Measurements from ENCODE around the gene ACSBG1.

ACSBG1 gene

DNA sequence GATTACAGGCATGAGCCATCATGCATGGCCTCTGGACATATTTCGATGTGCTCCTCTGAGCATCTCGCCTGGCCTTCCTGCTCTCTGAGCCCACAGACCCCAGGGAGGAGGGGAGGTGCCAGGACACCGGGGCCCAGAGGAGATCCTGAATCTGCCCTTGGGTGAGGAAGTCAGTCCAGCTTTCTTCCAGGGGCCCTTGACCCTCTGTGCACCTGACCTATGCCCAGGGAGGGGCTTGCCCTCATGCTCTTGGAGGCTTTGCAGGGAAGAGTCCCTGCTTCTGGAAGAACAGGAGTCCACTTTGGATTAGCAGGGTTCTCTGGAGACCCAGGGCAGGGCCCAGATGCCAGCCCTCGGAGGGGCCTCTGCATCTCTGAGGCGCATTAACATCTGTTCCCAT, 1.4 kb downstream of the ACSBG1 start:
- Histone ChIP-seq H3K9ac (ENCODE audit: low read depth, low read length, poor library complexity) (no peak overlapping the region), H3K14ac (ENCODE audit: low read length) (no peak overlapping the region)
- no CpG with 5 or more reads among the region's 5 CpGs for WGBS, 2 donors (ENCODE audit: extremely low coverage in 2 of 2, insufficient read length in 2 of 2, insufficient replicate concordance in 1 of 2)

DNA sequence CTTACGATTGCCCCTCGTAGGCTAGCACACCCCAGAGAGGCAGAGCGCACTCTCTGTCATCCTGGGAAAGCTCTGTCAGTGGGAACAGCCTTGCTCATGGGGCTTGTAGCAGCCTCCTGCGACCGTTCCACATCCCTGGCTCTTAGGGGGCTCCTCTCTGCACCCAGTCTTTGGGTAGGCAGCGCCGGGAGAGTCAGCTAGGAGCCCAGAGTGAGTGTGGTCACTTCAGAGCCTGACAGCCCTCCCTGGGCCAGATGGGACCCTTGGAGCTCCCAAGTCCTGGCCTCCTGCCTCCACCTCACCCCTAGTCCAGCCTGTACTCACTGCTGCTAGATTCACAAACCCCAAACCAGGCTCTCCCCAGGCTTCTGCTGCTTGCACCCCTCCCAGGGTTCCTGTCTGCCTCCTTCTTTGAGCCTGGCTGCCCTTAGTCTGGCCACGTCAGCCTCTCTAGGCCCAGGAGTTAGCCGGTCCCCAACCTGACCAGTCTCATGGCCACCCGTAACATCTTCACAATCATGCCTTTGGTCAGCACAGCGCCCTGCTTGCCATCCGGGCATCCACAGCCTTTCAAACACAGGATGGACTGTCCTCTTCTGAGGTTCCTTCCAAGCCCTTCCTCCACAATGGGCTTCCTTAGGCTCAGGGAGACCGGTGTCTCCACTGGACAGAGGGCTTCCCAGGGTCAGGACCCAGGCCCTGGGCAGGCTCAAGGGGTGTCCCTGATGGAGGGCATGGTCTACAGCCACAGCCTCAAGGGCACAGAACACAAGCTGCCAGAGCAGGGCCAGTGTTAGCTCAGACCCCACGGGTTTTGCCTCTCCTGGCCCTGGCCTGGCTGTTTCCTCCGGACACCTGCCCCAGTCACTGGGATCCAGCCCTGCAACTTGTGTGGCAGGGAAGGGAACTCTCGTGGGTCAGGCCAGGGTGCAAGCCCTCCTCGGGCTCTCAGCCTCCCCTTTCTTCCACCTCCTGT, 4.6 kb downstream of the ACSBG1 start:
- peak overlapping the region; percentile 35 for H2BK12ac ChIP-seq (ENCODE audit: low read length)
- no peak for DNase-seq (ENCODE audit: low spot score)
- H3K4me1 ChIP-seq (ENCODE audit: control insufficient read depth in 2 of 2, insufficient read depth in 1 of 2, low read depth in 1 of 2, low read length in 2 of 2): peaks cover 2 to 5% of the 10 kb centered on the region in 2 donors
- H2BK15ac ChIP-seq (ENCODE audit: low read length): peak overlapping the region; percentile 63
- H4K8ac ChIP-seq (ENCODE audit: low read depth, low read length): peak overlapping the region; percentile 74
- H3K4me3 ChIP-seq (ENCODE audit: low read length in 2 of 2): no peak overlapping the region
- no peaks in the 10 kb centered on the region for H3K79me1 ChIP-seq (ENCODE audit: low read depth, low read length)
- H4K91ac ChIP-seq (ENCODE audit: low read depth, low read length, poor library complexity): no peak overlapping the region
- H2BK5ac ChIP-seq (ENCODE audit: low read length): no peak overlapping the region
- H3K27ac ChIP-seq (replicated peaks; ENCODE audit: low read length): no peak overlapping the region
- peak overlapping the region; percentile 37 for H3K23ac ChIP-seq (ENCODE audit: low read depth, low read length, poor library complexity)
- H3K27me3 ChIP-seq (ENCODE audit: control insufficient read depth in 3 of 3, insufficient read depth in 3 of 3, low read depth in 1 of 3, low read length in 3 of 3): no peaks in the 10 kb centered on the region
- H3K14ac ChIP-seq (ENCODE audit: low read length): no peak overlapping the region
- no peaks in the 10 kb centered on the region for H3K36me3 ChIP-seq (replicated peaks in 1 of 2; ENCODE audit: control insufficient read depth in 2 of 2, insufficient read depth in 2 of 2, low read length in 2 of 2)
- peak overlapping the region; percentile 39 for H3K18ac ChIP-seq (ENCODE audit: low read length)
- H3K9ac ChIP-seq (ENCODE audit: low read depth, low read length, poor library complexity): no peak overlapping the region
- no peak overlapping the region for H2BK120ac ChIP-seq (ENCODE audit: low read depth, low read length)
- H2AFZ ChIP-seq (ENCODE audit: low read length): no peak overlapping the region
- H2AK5ac ChIP-seq (ENCODE audit: low read depth, low read length): no peak overlapping the region
- peak overlapping the region; percentile 26 for H3K4ac ChIP-seq (ENCODE audit: low read length)
- no CpG with 5 or more reads among the region's 17 CpGs for WGBS, 2 donors (ENCODE audit: extremely low coverage in 2 of 2, insufficient read length in 2 of 2, insufficient replicate concordance in 1 of 2)
- H3K9me3 ChIP-seq (replicated peaks in 1 of 2; ENCODE audit: control insufficient read depth in 2 of 2, insufficient read depth in 1 of 2, low read depth in 1 of 2, low read length in 2 of 2): peaks cover 0 to 3% of the 10 kb centered on the region in 2 donors
- no peak overlapping the region for H3K4me2 ChIP-seq (ENCODE audit: insufficient read depth, low read length, poor library complexity, severe bottlenecking)

More for the DNA sequence above, 1.4 kb downstream of the ACSBG1 start:
- H2BK120ac ChIP-seq (ENCODE audit: low read depth, low read length): no peak overlapping the region
- no peak for DNase-seq (ENCODE audit: low spot score)
- H3K4ac ChIP-seq (ENCODE audit: low read length): no peak overlapping the region
- no peak overlapping the region for H3K23ac ChIP-seq (ENCODE audit: low read depth, low read length, poor library complexity)
- H3K4me2 ChIP-seq (ENCODE audit: insufficient read depth, low read length, poor library complexity, severe bottlenecking): no peak overlapping the region
- H4K8ac ChIP-seq (ENCODE audit: low read depth, low read length): no peak overlapping the region
- no peaks in the 10 kb centered on the region for H3K36me3 ChIP-seq (replicated peaks in 1 of 2; ENCODE audit: control insufficient read depth in 2 of 2, insufficient read depth in 2 of 2, low read length in 2 of 2)
- no peak overlapping the region for H2AFZ ChIP-seq (ENCODE audit: low read length)
- no peak overlapping the region for H3K27ac ChIP-seq (replicated peaks; ENCODE audit: low read length)
- H3K4me3 ChIP-seq (ENCODE audit: low read length in 2 of 2): no peak overlapping the region
- H2BK15ac ChIP-seq (ENCODE audit: low read length): no peak overlapping the region
- H2AK5ac ChIP-seq (ENCODE audit: low read depth, low read length): no peak overlapping the region
- H2BK5ac ChIP-seq (ENCODE audit: low read length): no peak overlapping the region
- H3K4me1 ChIP-seq (ENCODE audit: control insufficient read depth in 2 of 2, insufficient read depth in 1 of 2, low read depth in 1 of 2, low read length in 2 of 2): peaks cover 4 to 13% of the 10 kb centered on the region in 2 donors
- H3K9me3 ChIP-seq (replicated peaks in 1 of 2; ENCODE audit: control insufficient read depth in 2 of 2, insufficient read depth in 1 of 2, low read depth in 1 of 2, low read length in 2 of 2): no peaks in the 10 kb centered on the region
- no peaks in the 10 kb centered on the region for H3K27me3 ChIP-seq (ENCODE audit: control insufficient read depth in 3 of 3, insufficient read depth in 3 of 3, low read depth in 1 of 3, low read length in 3 of 3)
- no peak overlapping the region for H2BK12ac ChIP-seq (ENCODE audit: low read length)
- H3K79me1 ChIP-seq (ENCODE audit: low read depth, low read length): no peaks in the 10 kb centered on the region
- no peak overlapping the region for H4K91ac ChIP-seq (ENCODE audit: low read depth, low read length, poor library complexity)
- H3K18ac ChIP-seq (ENCODE audit: low read length): no peak overlapping the region

DNA sequence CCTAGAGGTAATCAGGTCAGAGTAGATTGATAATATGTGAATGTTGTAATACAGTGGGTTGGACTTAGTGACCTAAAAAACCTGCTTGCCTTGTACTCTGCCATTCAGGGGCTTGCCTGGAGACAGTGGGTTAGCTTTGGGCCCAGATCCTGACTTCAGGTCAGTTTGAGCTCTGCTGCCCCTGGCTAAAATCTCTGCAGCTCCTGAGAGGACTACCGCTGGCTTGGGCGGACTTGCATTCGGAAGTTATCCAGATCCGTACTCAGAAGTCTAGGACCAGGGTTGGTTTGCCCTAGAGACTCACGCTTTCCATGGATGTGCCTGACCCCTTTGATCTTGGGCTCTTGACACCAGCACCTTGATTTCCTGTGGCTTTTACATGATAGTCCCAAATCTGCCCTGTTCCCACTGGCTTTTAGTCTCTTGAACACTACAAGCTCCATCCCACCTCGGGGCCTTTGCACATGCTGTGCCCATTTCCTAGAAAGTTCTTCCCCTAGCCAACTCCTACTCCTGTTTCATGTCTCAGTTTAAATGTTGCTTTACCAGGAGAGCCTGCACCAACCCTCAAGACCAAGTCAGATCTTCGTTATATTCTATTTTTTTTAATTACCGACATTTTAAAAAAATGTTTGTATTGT, 5.9 kb downstream of the ACSBG1 start:
- H2BK5ac ChIP-seq (ENCODE audit: low read length): no peak overlapping the region
- no peak overlapping the region for H3K14ac ChIP-seq (ENCODE audit: low read length)
- no peak overlapping the region for H4K91ac ChIP-seq (ENCODE audit: low read depth, low read length, poor library complexity)
- H4K8ac ChIP-seq (ENCODE audit: low read depth, low read length): no peak overlapping the region
- H2AK5ac ChIP-seq (ENCODE audit: low read depth, low read length): no peak overlapping the region
- no peak overlapping the region for H3K4me3 ChIP-seq (ENCODE audit: low read length in 2 of 2)
- H3K79me1 ChIP-seq (ENCODE audit: low read depth, low read length): no peaks in the 10 kb centered on the region
- H2BK12ac ChIP-seq (ENCODE audit: low read length): no peak overlapping the region
- H3K18ac ChIP-seq (ENCODE audit: low read length): no peak overlapping the region
- no CpG with 5 or more reads among the region's 8 CpGs for WGBS, 2 donors (ENCODE audit: extremely low coverage in 2 of 2, insufficient read length in 2 of 2, insufficient replicate concordance in 1 of 2)
- H3K4me1 ChIP-seq (ENCODE audit: control insufficient read depth in 2 of 2, insufficient read depth in 1 of 2, low read depth in 1 of 2, low read length in 2 of 2): no peaks in the 10 kb centered on the region
- no peak overlapping the region for H2BK120ac ChIP-seq (ENCODE audit: low read depth, low read length)
- peaks cover 0 to 3% of the 10 kb centered on the region in 2 donors for H3K9me3 ChIP-seq (replicated peaks in 1 of 2; ENCODE audit: control insufficient read depth in 2 of 2, insufficient read depth in 1 of 2, low read depth in 1 of 2, low read length in 2 of 2)
- no peaks in the 10 kb centered on the region for H3K27me3 ChIP-seq (ENCODE audit: control insufficient read depth in 3 of 3, insufficient read depth in 3 of 3, low read depth in 1 of 3, low read length in 3 of 3)
- H3K4me2 ChIP-seq (ENCODE audit: insufficient read depth, low read length, poor library complexity, severe bottlenecking): no peak overlapping the region
- H3K9ac ChIP-seq (ENCODE audit: low read depth, low read length, poor library complexity): no peak overlapping the region
- no peak overlapping the region for H3K23ac ChIP-seq (ENCODE audit: low read depth, low read length, poor library complexity)
- no peak overlapping the region for H2BK15ac ChIP-seq (ENCODE audit: low read length)
- H2AFZ ChIP-seq (ENCODE audit: low read length): no peak overlapping the region
- H3K4ac ChIP-seq (ENCODE audit: low read length): no peak overlapping the region
- no peaks in the 10 kb centered on the region for H3K36me3 ChIP-seq (replicated peaks in 1 of 2; ENCODE audit: control insufficient read depth in 2 of 2, insufficient read depth in 2 of 2, low read length in 2 of 2)
- no peak for DNase-seq (ENCODE audit: low spot score)
- H3K27ac ChIP-seq (replicated peaks; ENCODE audit: low read length): no peak overlapping the region

All from neuronal stem cell (in vitro differentiated cells).